Activated naive CD4-positive, alpha-beta T cell treated with anti-CD3 and anti-CD28 coated beads, Interleukin-2, amount 10 ng/mL, durations not matched to agents 7 days and 5 days (primary cell): ENCODE measurements around the gene BASP1.

Experiments used
- CTCF ChIA-PET: fragments of 350-600 bp; sonication (Branson Sonifier 250); formaldehyde crosslinking; loops from one replicate; lab custom pipeline; 2021; ENCODE audit warnings: antibody characterized with exemption; lab: Charles Lee
- DNase-seq: peaks from one replicate; pipeline ENCODE4 v3.0.0-alpha.2; 2020
- H3K27ac Mint-ChIP-seq: one replicate; pipeline ENCODE4 v1.8.0; 2021; ENCODE audit warnings: mild to moderate bottlenecking, moderate library complexity, mixed read lengths
- H3K27me3 Mint-ChIP-seq: one replicate; pipeline ENCODE4 v1.8.0; 2021; ENCODE audit warnings: mild to moderate bottlenecking, mixed read lengths
- H3K36me3 Mint-ChIP-seq: one replicate; pipeline ENCODE4 v1.8.0; 2021; ENCODE audit warnings: mixed read lengths
- H3K4me1 Mint-ChIP-seq: one replicate; pipeline ENCODE4 v1.8.0; 2021; ENCODE audit warnings: mixed read lengths
- H3K4me3 Mint-ChIP-seq: one replicate; pipeline ENCODE4 v1.8.0; 2021; ENCODE audit warnings: mild to moderate bottlenecking, moderate library complexity, mixed read lengths
- H3K9me3 Mint-ChIP-seq: one replicate; pipeline ENCODE4 v1.8.0; 2021; ENCODE audit warnings: mixed read lengths

Gene BASP1

GRCh38 chr5:17260549-17260948, 43.1 kb downstream of the BASP1 start:
- CTCF ChIA-PET: no interaction called here
- Mint-ChIP-seq H3K27me3 (no peaks in the 10 kb centered on the region), H3K36me3 (no peaks in the 10 kb centered on the region), H3K9me3 (peaks cover 4% of the 10 kb centered on the region), H3K27ac (no peak overlapping the region), H3K4me3 (no peak overlapping the region), H3K4me1 (no peaks in the 10 kb centered on the region)
- DNase-seq: no peak

- Mint-ChIP-seq H3K36me3 (no peaks in the 10 kb centered on the region), H3K4me3 (no peak overlapping the region), H3K4me1 (no peaks in the 10 kb centered on the region), H3K9me3 (peaks cover 4% of the 10 kb centered on the region), H3K27me3 (no peaks in the 10 kb centered on the region), H3K27ac (no peak overlapping the region)
- CTCF ChIA-PET: no interaction called here
- no peak for DNase-seq
These were observed 43.6 kb downstream of the BASP1 start for GRCh38 chr5:17261075-17261474.

DNA sequence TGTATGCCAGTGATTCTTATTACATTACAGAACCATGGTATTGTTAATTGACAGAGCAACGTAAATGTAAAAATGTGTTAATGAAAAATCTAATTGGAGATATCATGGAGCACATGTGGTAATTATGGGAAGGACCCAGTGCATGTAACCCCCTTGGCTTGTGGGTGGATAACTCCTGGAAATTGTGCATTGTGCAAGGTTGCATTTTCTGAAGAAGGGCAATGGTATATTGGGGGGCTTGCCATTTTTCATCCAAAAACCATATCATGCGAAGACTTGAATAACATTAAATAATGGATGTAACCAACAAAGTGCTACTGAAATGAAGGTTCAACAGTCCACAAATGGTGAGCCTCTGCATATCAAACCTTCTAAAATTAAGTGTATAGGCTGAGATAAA, 47.6 kb downstream of the BASP1 start:
- Mint-ChIP-seq H3K27ac (no peak overlapping the region), H3K36me3 (no peaks in the 10 kb centered on the region), H3K4me3 (no peak overlapping the region), H3K9me3 (no peaks in the 10 kb centered on the region), H3K27me3 (no peaks in the 10 kb centered on the region), H3K4me1 (no peaks in the 10 kb centered on the region)
- no peak for DNase-seq
- CTCF ChIA-PET: no interaction called here

DNA sequence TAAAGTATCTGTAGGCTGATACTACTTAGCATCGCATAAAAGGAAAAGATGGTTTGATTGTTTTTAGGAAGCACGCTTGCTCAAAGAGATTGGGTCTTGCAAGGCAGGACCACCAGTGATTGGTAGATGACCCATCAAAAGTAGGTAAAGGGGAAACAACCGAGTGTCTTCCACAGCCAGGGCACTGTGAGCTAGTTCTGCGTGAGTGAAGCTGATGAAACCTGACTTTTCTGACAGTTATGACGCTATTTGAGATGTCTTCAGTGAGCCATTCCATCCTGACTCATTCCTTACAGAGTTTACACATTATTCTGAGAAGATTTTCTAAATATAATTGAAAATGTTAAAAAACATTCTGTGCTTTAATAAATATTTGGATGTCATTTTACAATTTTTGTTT, 49.7 kb downstream of the BASP1 start:
- Mint-ChIP-seq H3K36me3 (no peaks in the 10 kb centered on the region), H3K27ac (no peak overlapping the region), H3K4me3 (no peak overlapping the region), H3K4me1 (no peaks in the 10 kb centered on the region), H3K27me3 (no peaks in the 10 kb centered on the region), H3K9me3 (no peaks in the 10 kb centered on the region)
- no peak for DNase-seq
- CTCF ChIA-PET: no interaction called here

DNA sequence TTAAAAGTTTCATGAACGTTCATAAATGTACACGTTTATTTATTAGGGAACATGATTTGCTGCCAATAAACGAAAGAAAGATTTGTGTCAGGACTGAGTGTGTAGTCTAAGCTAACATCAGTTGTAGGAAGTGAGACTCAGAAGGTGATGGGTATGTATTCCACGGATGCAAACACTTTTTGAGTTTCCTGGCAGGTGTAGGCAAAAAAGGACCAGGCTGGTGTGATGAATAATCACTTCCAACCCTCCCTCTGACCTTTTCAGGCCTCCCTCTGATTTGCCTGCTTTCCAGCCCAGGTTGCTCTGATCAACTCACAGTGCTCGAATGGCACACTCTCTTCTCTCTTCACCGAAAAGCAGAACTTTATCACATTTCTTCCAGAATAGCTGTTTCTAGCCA, 51.8 kb downstream of the BASP1 start:
- CTCF ChIA-PET: no interaction called here
- Mint-ChIP-seq H3K27ac (no peak overlapping the region), H3K36me3 (no peaks in the 10 kb centered on the region), H3K4me1 (no peaks in the 10 kb centered on the region), H3K27me3 (no peaks in the 10 kb centered on the region), H3K4me3 (no peak overlapping the region), H3K9me3 (no peaks in the 10 kb centered on the region)
- DNase-seq: no peak

DNA sequence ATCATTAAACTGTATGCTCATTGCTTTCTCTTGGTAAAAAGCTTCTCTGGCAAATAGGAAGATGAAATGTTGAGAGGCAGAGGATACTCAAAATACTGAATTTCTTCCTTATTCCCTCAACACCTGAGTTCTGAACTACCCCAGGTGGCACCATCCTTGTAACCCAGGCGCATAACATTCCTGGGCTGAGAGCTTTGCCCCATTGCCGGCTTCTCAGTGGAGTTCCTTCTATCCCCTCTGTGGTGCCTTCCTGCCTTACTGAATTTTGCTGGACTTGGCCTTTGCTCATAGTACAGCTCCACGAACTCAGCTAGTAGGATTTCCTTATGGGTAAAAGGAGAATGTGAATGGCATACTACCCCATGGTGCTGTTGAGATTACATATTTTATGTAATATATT, 54.7 kb downstream of the BASP1 start:
- Mint-ChIP-seq H3K9me3 (no peaks in the 10 kb centered on the region), H3K4me1 (no peaks in the 10 kb centered on the region), H3K27ac (no peak overlapping the region), H3K27me3 (no peaks in the 10 kb centered on the region), H3K4me3 (no peak overlapping the region), H3K36me3 (no peaks in the 10 kb centered on the region)
- CTCF ChIA-PET: interaction anchor here (0.6 kb wide), 1 partner anchor 540 kb away, joined by 3 read pairs; no protein-coding TSS in a partner anchor
- no peak for DNase-seq

GRCh38 chr5:17275289-17276158, 58.1 kb downstream of the BASP1 start:
- H3K4me1 Mint-ChIP-seq: no peaks in the 10 kb centered on the region
- CTCF ChIA-PET: no interaction called here
- no peak overlapping the region for H3K27ac Mint-ChIP-seq
- no peaks in the 10 kb centered on the region for H3K36me3 Mint-ChIP-seq
- H3K27me3 Mint-ChIP-seq: no peaks in the 10 kb centered on the region
- no peaks in the 10 kb centered on the region for H3K9me3 Mint-ChIP-seq
- H3K4me3 Mint-ChIP-seq: no peak overlapping the region
- DNase-seq: no peak

- CTCF ChIA-PET: no interaction called here
- no peak for DNase-seq
- H3K27ac Mint-ChIP-seq: no peak overlapping the region
- H3K4me3 Mint-ChIP-seq: no peak overlapping the region
- H3K36me3 Mint-ChIP-seq: no peaks in the 10 kb centered on the region
- H3K27me3 Mint-ChIP-seq: no peaks in the 10 kb centered on the region
- no peaks in the 10 kb centered on the region for H3K4me1 Mint-ChIP-seq
- no peaks in the 10 kb centered on the region for H3K9me3 Mint-ChIP-seq
These were observed 59.0 kb downstream of the BASP1 start for GRCh38 chr5:17276445-17276844.

GRCh38 chr5:17277907-17278306, 60.5 kb downstream of the BASP1 start:
- Mint-ChIP-seq H3K4me3 (no peak overlapping the region), H3K27ac (no peak overlapping the region), H3K36me3 (no peaks in the 10 kb centered on the region), H3K9me3 (peaks cover 3% of the 10 kb centered on the region), H3K27me3 (no peaks in the 10 kb centered on the region), H3K4me1 (no peaks in the 10 kb centered on the region)
- CTCF ChIA-PET: no interaction called here
- no peak for DNase-seq

GRCh38 chr5:17278931-17279330, 61.5 kb downstream of the BASP1 start:
- DNase-seq: no peak
- no peak overlapping the region for H3K4me3 Mint-ChIP-seq
- H3K27me3 Mint-ChIP-seq: no peaks in the 10 kb centered on the region
- H3K9me3 Mint-ChIP-seq: peaks cover 3% of the 10 kb centered on the region
- H3K4me1 Mint-ChIP-seq: no peaks in the 10 kb centered on the region
- H3K27ac Mint-ChIP-seq: no peak overlapping the region
- CTCF ChIA-PET: no interaction called here
- H3K36me3 Mint-ChIP-seq: no peaks in the 10 kb centered on the region

- Mint-ChIP-seq H3K9me3 (peaks cover 3% of the 10 kb centered on the region), H3K27me3 (no peaks in the 10 kb centered on the region), H3K4me1 (no peaks in the 10 kb centered on the region), H3K4me3 (no peak overlapping the region), H3K36me3 (no peaks in the 10 kb centered on the region), H3K27ac (no peak overlapping the region)
- CTCF ChIA-PET: no interaction called here
- no peak for DNase-seq
These were observed 62.1 kb downstream of the BASP1 start for GRCh38 chr5:17279487-17279886.

- CTCF ChIA-PET: interaction anchor here (1.1 kb wide), 1 partner anchor 1122 kb away, joined by 3 read pairs; no protein-coding TSS in a partner anchor
- DNase-seq: no peak
- Mint-ChIP-seq H3K4me1 (no peaks in the 10 kb centered on the region), H3K4me3 (no peak overlapping the region), H3K36me3 (no peaks in the 10 kb centered on the region), H3K9me3 (peaks cover 7% of the 10 kb centered on the region), H3K27ac (no peak overlapping the region), H3K27me3 (no peaks in the 10 kb centered on the region)
These were observed 65.1 kb downstream of the BASP1 start for GRCh38 chr5:17282283-17283120.

DNA sequence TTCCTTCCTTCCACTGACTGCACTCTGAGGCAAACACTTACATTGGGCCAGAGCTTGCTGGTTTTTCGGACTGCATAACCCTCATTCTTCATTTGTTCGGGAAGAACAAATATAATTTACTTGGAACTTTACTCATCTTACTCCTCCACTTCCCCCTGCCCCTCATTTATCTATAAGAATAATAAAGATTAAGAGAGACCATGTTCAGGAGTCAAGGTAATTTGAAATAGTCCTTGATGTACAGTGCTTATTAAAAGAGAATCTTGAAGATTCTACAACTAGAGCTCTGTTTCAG, 65.6 kb downstream of the BASP1 start:
- H3K27ac Mint-ChIP-seq: no peak overlapping the region
- no peaks in the 10 kb centered on the region for H3K4me1 Mint-ChIP-seq
- no peaks in the 10 kb centered on the region for H3K36me3 Mint-ChIP-seq
- H3K27me3 Mint-ChIP-seq: no peaks in the 10 kb centered on the region
- DNase-seq: no peak
- H3K4me3 Mint-ChIP-seq: no peak overlapping the region
- CTCF ChIA-PET: interaction anchor here (1.1 kb wide), 1 partner anchor 1122 kb away, joined by 3 read pairs; no protein-coding TSS in a partner anchor
- H3K9me3 Mint-ChIP-seq: peaks cover 11% of the 10 kb centered on the region

DNA sequence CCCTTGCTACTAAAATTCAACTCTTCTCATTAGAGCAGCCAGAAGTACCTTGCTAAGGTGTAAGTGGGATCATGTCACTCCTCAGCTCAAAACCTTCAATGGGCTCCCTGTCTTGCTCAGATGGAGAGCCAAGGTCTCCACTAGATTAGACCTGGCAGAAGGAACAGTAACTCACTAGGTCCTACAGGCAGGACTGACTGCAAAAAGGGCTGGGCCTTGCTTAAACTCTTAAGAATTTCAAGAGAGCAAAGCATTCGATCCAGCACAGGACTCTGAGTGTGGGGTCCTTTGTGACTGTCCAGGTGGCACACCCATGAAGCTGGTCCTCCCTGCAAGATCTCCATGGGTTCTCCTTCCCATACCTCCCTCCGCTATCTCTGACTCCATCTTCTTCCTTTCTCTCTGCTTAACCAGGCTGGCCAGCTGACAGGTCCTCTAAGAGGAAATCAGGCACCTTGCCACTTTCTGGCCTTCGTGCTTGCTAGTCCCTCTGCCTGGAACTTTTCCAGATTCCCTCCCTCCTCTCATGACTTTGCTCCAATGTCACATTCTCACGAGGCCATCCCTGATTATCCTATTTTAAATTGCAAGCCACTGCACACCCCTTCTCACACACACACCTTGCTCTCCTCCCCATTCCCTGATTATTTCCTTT, 70.2 kb downstream of the BASP1 start:
- no peaks in the 10 kb centered on the region for H3K27me3 Mint-ChIP-seq
- H3K36me3 Mint-ChIP-seq: no peaks in the 10 kb centered on the region
- no peak overlapping the region for H3K4me3 Mint-ChIP-seq
- no peaks in the 10 kb centered on the region for H3K4me1 Mint-ChIP-seq
- no peak for DNase-seq
- H3K27ac Mint-ChIP-seq: no peak overlapping the region
- CTCF ChIA-PET: no interaction called here
- H3K9me3 Mint-ChIP-seq: peaks cover 19% of the 10 kb centered on the region
